Colonic mucosa (tissue), 4 donors: ENCODE data around the gene RTL10. TPM values are rescaled to one million over a fixed set of nuclear protein-coding genes. Genes with fewer than 3 reads are reported as not detected.
A peak's percentile ranks its signal among the peaks of the same experiment; 100 is the strongest.

Source experiments
- DNase-seq: peaks from one replicate; pipeline ENCODE4 v3.0.0-alpha.2; 2020
- H3K27ac ChIP-seq: fragments of 200-600 bp; one replicate; pipeline ENCODE4 v1.8.0; 2021
- H3K27me3 ChIP-seq: fragments of 200-600 bp; one replicate; pipeline ENCODE4 v1.8.0; 2021
- H3K36me3 ChIP-seq: fragments of 200-600 bp; one replicate; pipeline ENCODE4 v1.8.0; 2021
- H3K4me1 ChIP-seq: fragments of 200-600 bp; one replicate; pipeline ENCODE4 v1.8.0; 2021; ENCODE audit warnings: mild to moderate bottlenecking
- H3K4me3 ChIP-seq: fragments of 200-600 bp; one replicate; pipeline ENCODE4 v1.8.0; 2021
- H3K9ac ChIP-seq, 2 donors: one replicate each; pipeline ENCODE4 v1.7.0; 2013; ENCODE audit warnings: control low read depth in 2 of 2, low read depth in 2 of 2, low read length in 2 of 2
- H3K9me3 ChIP-seq: fragments of 200-600 bp; one replicate; pipeline ENCODE4 v1.8.0; 2021
- intact Hi-C: fragments of 100-400 bp; cut with DNase I; formaldehyde crosslinking; loops from one replicate; pipeline ENCODE4 v1.14.1; 2022
- total RNA-seq, 2 donors: library from RNA; stranded (reverse); fragmentation: NEBNext Ultra II Directional in 1 of 2; extraction: Animal tissue kit (Norgen Biotek cat#: 25700) in 1 of 2; gene quantifications; one replicate each; pipeline ENCODE4 v1.2.1, GENCODE V29; 2021
- TF ChIP-seq, protein P1 (sequence below): fragments of 200-600 bp; IDR thresholded peaks from one replicate; pipeline ENCODE4 v1.8.0; 2022; ENCODE audit warnings: antibody characterized with exemption, mild to moderate bottlenecking
- donor health status: healthy.
- donor health status: DM: no; HTN: no; CAD: no.
- donor health status: DM: no; HTN: no; CAD: no.

The RTL10 gene, protein sequence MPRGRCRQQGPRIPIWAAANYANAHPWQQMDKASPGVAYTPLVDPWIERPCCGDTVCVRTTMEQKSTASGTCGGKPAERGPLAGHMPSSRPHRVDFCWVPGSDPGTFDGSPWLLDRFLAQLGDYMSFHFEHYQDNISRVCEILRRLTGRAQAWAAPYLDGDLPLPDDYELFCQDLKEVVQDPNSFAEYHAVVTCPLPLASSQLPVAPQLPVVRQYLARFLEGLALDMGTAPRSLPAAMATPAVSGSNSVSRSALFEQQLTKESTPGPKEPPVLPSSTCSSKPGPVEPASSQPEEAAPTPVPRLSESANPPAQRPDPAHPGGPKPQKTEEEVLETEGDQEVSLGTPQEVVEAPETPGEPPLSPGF
- 10 to 100 TPM in 1 of 2 donors, 1 to 10 TPM in 1; 9.7 to 14.1 TPM for total RNA-seq

DNA sequence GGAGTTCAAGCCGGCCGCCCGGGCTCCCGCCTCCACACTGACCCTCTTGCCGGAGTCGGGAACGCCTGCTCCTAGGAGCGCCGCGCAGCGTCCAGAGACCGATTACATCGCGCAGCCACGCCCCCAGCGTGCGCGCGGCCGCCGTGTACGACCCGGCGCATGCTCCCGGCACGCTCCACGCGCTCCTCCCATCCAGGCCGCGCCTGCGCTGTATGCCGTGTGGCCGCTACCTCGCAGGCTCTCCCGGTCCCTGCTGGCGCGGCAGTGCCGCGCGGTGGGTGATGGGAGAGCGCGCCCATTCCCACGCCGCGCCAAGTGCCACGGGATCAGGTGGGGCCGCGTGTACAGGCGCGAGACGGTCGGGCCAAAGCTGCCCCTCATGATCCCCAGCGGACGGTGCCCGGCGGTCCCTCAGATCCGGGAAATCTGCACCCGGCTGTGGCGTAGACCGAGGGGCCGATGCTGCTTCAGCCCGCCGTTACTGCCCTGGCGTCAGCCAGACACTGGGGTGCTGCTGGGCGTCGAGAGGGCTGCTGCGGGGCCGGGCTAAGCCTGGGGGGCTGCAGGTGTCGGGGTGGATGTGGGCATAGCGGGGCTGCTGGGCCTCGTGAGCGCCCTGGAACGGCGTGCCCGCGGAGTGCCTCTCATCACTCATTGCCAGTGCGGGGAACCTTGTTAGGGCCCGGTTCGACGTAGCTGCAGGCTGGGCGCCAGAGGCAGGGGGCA lies at the start of gene RTL10, which contains the start of gene GNB1L:
TSS of gene RTL10 (minus strand) at position 97 of the 726 bp plus-strand sequence. CDS start 2,613 bp downstream, outside the sequence.
TSS of gene GNB1L (minus strand) at position 97 of the 726 bp plus-strand sequence. CDS start 33,519 bp downstream, outside the sequence.
- peaks cover 16% of the 10 kb centered on the region for H3K4me1 ChIP-seq
- peak within 1 kb of the TSS; percentile 81 to 89 for H3K9ac ChIP-seq
- intact Hi-C loops, result no loop called here
- H3K27me3 ChIP-seq, result no peaks in the 10 kb centered on the region
- H3K4me3 ChIP-seq, result peak within 1 kb of the TSS; percentile 99
- no peaks in the 10 kb centered on the region for H3K36me3 ChIP-seq
- DNase-seq, result peak; percentile 97
- H3K9me3 ChIP-seq, result no peaks in the 10 kb centered on the region
- TF ChIP-seq, protein P1, sequence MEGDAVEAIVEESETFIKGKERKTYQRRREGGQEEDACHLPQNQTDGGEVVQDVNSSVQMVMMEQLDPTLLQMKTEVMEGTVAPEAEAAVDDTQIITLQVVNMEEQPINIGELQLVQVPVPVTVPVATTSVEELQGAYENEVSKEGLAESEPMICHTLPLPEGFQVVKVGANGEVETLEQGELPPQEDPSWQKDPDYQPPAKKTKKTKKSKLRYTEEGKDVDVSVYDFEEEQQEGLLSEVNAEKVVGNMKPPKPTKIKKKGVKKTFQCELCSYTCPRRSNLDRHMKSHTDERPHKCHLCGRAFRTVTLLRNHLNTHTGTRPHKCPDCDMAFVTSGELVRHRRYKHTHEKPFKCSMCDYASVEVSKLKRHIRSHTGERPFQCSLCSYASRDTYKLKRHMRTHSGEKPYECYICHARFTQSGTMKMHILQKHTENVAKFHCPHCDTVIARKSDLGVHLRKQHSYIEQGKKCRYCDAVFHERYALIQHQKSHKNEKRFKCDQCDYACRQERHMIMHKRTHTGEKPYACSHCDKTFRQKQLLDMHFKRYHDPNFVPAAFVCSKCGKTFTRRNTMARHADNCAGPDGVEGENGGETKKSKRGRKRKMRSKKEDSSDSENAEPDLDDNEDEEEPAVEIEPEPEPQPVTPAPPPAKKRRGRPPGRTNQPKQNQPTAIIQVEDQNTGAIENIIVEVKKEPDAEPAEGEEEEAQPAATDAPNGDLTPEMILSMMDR, result no peak
- peak within 1 kb of the TSS; percentile 92 for H3K27ac ChIP-seq

DNA sequence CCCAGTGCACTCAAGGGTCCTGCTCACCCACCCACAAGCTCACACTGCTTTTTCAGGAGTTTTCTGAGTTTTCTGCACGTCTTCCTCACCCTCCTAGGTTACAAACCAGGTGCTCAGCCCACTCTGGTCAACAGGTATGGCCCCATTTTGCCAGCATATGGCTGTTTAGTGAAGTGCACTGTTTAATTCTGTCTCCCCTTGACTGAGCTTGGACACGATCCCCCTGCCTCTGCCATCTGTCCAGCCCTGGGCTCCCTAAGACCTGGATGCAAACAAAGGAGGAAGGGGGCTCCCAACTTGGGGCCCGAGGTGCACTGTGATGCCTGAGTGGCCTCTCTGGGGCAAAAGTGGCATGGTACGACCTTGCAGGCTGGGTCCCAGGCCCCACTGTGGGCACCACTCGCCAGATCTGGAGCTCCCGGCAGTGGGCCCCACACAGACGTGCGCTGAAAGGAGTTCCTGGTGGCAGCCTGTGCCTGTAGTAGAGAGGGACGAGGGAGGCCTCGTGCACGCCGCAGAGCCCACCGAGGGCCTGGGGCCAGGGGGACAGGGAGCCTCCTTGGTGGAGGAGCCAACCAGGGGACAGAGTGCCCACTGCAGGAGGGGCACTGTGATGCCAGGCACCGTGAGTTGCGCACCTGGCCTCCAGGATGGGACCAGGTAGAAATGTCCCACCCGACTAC lies 49.6 kb upstream of the RTL10 start:
- no peaks in the 10 kb centered on the region for H3K36me3 ChIP-seq
- no peak for DNase-seq
- no peak overlapping the region for H3K9ac ChIP-seq
- H3K27me3 ChIP-seq, result no peaks in the 10 kb centered on the region
- intact Hi-C loops, result no loop called here
- no peaks in the 10 kb centered on the region for H3K9me3 ChIP-seq
- H3K27ac ChIP-seq, result no peak overlapping the region
- H3K4me1 ChIP-seq, result no peaks in the 10 kb centered on the region
- no peak overlapping the region for H3K4me3 ChIP-seq
- TF ChIP-seq, protein P1, result no peak

DNA sequence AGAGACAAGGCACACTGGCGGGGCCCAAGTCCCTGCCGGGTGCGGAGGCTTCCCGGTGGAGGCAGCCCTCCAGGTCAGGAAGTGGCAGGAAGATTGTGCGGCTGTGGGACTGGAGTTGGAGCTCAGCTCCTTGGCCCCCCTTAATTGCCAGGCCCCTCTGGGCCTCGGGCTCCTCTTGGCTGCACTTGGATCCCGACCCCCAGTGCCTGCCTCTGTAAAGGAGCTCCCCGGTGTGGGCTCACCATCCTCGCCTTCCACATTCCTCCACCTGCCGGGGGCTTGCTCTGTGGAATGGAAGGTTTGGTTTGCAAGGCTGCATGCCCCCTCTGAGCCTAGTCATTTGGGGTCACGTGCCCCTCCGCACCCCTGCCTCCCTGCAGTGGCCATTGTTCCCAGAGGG lies 48.8 kb upstream of the RTL10 start:
- TF ChIP-seq, protein P1, result no peak
- Histone ChIP-seq H3K27me3 (no peaks in the 10 kb centered on the region), H3K36me3 (no peaks in the 10 kb centered on the region), H3K4me1 (no peaks in the 10 kb centered on the region), H3K9me3 (no peaks in the 10 kb centered on the region), H3K4me3 (no peak overlapping the region), H3K9ac (no peak overlapping the region), H3K27ac (no peak overlapping the region)
- no peak for DNase-seq
- intact Hi-C loops, result no loop called here

DNA sequence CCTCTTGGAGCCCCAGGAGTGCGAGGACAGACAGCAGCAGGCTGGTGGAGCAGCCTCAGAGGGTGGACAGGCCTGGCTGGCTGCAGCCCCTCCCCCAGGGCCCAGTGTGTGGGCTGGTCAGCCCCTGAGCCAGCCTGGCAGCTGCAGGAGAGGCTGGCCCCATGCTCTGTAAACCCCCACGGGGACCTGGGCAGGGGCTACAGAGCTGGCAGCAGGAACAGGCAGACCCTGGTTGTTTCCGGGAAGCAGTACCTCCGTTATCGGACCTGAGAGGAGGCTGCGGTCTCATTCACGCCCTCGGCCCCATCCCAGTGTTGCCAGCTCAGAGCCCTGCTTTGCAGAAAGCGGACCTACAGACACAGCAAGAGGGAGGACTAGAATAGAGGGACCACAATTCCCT lies 48.4 kb upstream of the RTL10 start:
- Histone ChIP-seq H3K4me3 (no peak overlapping the region), H3K27ac (no peak overlapping the region), H3K9ac (no peak overlapping the region), H3K27me3 (no peaks in the 10 kb centered on the region), H3K9me3 (no peaks in the 10 kb centered on the region), H3K36me3 (no peaks in the 10 kb centered on the region), H3K4me1 (no peaks in the 10 kb centered on the region)
- no peak for DNase-seq
- TF ChIP-seq, protein P1, result no peak
- intact Hi-C loops, result no loop called here

DNA sequence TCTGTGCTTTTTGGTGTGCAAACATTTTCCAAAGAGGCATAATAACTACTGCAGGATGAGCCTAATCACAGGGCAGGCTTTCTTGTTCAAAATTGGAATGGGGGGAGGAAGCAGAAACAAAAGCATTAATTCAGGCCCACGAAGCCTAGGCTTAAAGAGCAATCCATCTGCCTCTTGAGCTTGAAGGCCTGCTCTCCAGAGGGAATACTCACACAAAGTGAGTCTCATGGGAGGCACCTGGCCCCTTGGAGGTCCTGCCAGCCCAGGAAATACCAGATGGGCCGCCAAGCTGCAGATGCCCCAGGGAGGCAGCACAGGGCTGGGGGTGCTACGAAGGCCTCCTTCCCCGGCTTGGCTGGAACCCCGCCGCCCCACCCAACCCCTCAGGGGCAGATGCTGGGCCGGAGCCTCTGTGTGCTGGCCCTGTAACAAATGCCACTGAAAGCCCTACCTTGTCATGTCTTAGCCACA lies 47.6 kb upstream of the RTL10 start:
- H3K9me3 ChIP-seq, result no peaks in the 10 kb centered on the region
- H3K27ac ChIP-seq, result no peak overlapping the region
- TF ChIP-seq, protein P1, result no peak
- H3K9ac ChIP-seq, result no peak overlapping the region
- no peaks in the 10 kb centered on the region for H3K27me3 ChIP-seq
- no peak for DNase-seq
- no peak overlapping the region for H3K4me3 ChIP-seq
- H3K4me1 ChIP-seq, result no peaks in the 10 kb centered on the region
- intact Hi-C loops, result no loop called here
- H3K36me3 ChIP-seq, result no peaks in the 10 kb centered on the region
